Upper lobe of left lung (tissue), 4 donors: ENCODE measurements around the gene GPRC5C.

ENCODE experiments used
- POLR2A ChIP-seq, 4 donors: fragments of 450-650 bp; IDR thresholded peaks; one replicate each; pipeline ENCODE4 v1.5.1; 2016 to 2017; ENCODE audit warnings: antibody characterized with exemption in 4 of 4, mild to moderate bottlenecking in 2 of 4
- POLR2AphosphoS5 ChIP-seq, 2 donors: sonication (generic); formaldehyde crosslinking; IDR thresholded peaks; one replicate each; pipeline ENCODE4 v1.5.1; 2017; ENCODE audit warnings: antibody characterized with exemption in 2 of 2
- TF ChIP-seq, protein P1 (sequence below), 6 experiments: fragments of 450-650 bp in 4 of 6; fragments of 200-600 bp in 2 of 6; sonication (generic) in 2 of 6; IDR thresholded peaks; one replicate each; pipeline ENCODE4 v1.5.1; 2016 to 2019; ENCODE audit warnings: antibody characterized with exemption in 6 of 6

DNA sequence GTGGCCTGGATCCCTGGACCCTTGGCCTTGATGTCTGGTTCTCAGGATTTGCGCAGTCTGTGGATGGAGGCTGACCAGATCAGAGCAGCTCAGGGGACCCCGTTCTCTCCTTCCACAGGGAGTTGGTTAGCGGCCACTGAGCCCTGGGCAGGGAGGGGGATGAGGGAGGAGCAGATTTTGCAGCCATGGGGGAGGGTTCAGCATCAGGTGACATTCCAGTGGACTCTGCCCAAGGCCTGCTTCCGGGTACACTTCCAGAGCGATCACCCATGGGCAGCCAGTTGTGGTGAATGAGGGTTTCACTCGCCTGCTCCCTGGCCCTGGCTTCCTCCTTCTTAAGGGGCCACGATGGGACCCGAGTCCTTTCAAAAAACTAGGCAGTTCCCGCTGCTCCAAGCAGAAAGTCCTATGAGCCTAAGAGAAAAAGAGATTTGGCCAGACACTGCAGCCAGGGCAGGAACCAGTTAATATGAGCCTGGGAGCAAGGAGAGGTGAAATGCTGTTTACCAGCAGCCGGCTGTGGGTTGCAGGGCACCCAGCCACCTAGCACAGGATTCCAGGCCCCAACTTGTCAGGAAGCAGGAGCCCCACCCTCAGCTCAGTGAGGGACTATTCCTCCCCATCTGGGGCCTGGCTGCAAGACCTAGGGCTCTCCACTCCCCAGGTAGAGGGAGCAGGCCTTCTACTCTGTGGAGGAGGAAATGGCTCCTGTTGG lies 4.7 kb upstream of the GPRC5C start:
- TF ChIP-seq POLR2A (IDR thresholded peaks at IDR 0.05) (peak in 1 of 4 donors; percentile 52), POLR2AphosphoS5 (IDR thresholded peaks at IDR 0.05) (peak in 1 of 2 donors; percentile 34)
- TF ChIP-seq, protein P1, sequence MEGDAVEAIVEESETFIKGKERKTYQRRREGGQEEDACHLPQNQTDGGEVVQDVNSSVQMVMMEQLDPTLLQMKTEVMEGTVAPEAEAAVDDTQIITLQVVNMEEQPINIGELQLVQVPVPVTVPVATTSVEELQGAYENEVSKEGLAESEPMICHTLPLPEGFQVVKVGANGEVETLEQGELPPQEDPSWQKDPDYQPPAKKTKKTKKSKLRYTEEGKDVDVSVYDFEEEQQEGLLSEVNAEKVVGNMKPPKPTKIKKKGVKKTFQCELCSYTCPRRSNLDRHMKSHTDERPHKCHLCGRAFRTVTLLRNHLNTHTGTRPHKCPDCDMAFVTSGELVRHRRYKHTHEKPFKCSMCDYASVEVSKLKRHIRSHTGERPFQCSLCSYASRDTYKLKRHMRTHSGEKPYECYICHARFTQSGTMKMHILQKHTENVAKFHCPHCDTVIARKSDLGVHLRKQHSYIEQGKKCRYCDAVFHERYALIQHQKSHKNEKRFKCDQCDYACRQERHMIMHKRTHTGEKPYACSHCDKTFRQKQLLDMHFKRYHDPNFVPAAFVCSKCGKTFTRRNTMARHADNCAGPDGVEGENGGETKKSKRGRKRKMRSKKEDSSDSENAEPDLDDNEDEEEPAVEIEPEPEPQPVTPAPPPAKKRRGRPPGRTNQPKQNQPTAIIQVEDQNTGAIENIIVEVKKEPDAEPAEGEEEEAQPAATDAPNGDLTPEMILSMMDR (IDR thresholded peaks at IDR 0.05) = no peak
